CD4-positive, alpha-beta memory T cell (primary cell): ENCODE measurements around the gene SKAP1. TPM values are rescaled to one million over a fixed set of nuclear protein-coding genes. Genes with fewer than 3 reads are reported as not detected.
A peak's percentile ranks its signal among the peaks of the same experiment; 100 is the strongest.

ENCODE experiments used
- CTCF ChIA-PET: fragments of 350-600 bp; sonication (Branson Sonifier 250); formaldehyde crosslinking; loops from one replicate; lab custom pipeline; 2021; ENCODE audit warnings: inconsistent platforms; ENCODE audit not compliant: partially characterized antibody; lab: Charles Lee
- POLR2A ChIA-PET: fragments of 350-600 bp; sonication (Branson Sonifier 250); formaldehyde crosslinking; loops from one replicate; lab custom pipeline; 2021; ENCODE audit not compliant: partially characterized antibody; lab: Charles Lee
- DNase-seq, 5 donors: peaks; one replicate each; pipeline versions ENCODE4 v3.0.0 to v3.0.0-alpha.2; 2020 to 2022; ENCODE audit warnings: mixed read lengths in 1 of 5
- H3K27ac ChIP-seq: one replicate; pipeline ENCODE4 v1.7.0; 2013; ENCODE audit warnings: low read depth, low read length
- H3K27me3 ChIP-seq: 2 replicates; pipeline ENCODE4 v1.7.0; 2013; ENCODE audit warnings: mild to moderate bottlenecking, low read length, moderate library complexity; ENCODE audit not compliant: insufficient read depth
- H3K36me3 ChIP-seq: 2 replicates; pipeline ENCODE4 v1.7.0; 2013; ENCODE audit warnings: mild to moderate bottlenecking, low read length, moderate library complexity; ENCODE audit not compliant: insufficient read depth
- H3K4me1 ChIP-seq: 2 replicates; pipeline ENCODE4 v1.7.0; 2013; ENCODE audit warnings: mild to moderate bottlenecking, low read length, moderate library complexity; ENCODE audit not compliant: insufficient read depth
- H3K4me3 ChIP-seq, 2 donors: one replicate each; pipeline ENCODE4 v1.7.0; 2013; ENCODE audit warnings: low read length in 2 of 2, mild to moderate bottlenecking in 1 of 2
- H3K9me3 ChIP-seq, 2 donors: one replicate each; pipeline ENCODE4 v1.7.0; 2013; ENCODE audit warnings: low read length in 2 of 2, control low read depth in 1 of 2; ENCODE audit not compliant: control insufficient read depth in 1 of 2
- H3K27ac Mint-ChIP-seq, 7 donors: one replicate each; pipeline ENCODE4 v1.8.0; 2020 to 2021; ENCODE audit warnings: mixed read lengths in 7 of 7, mild to moderate bottlenecking in 6 of 7, inconsistent platforms in 3 of 7, moderate library complexity in 3 of 7
- H3K27me3 Mint-ChIP-seq, 2 donors: one replicate each; pipeline ENCODE4 v1.8.0; 2020 to 2021; ENCODE audit warnings: mixed read lengths in 2 of 2
- H3K36me3 Mint-ChIP-seq, 2 donors: one replicate each; pipeline ENCODE4 v1.8.0; 2020 to 2021; ENCODE audit warnings: mixed read lengths in 2 of 2, inconsistent platforms in 1 of 2, mild to moderate bottlenecking in 1 of 2
- H3K4me1 Mint-ChIP-seq, 4 donors: one replicate each; pipeline ENCODE4 v1.8.0; 2020 to 2021; ENCODE audit warnings: mixed read lengths in 4 of 4, mild to moderate bottlenecking in 1 of 4
- H3K4me3 Mint-ChIP-seq, 8 donors: one replicate each; pipeline ENCODE4 v1.8.0; 2020 to 2021; ENCODE audit warnings: mixed read lengths in 8 of 8, mild to moderate bottlenecking in 7 of 8, moderate library complexity in 6 of 8, inconsistent platforms in 3 of 8
- H3K9me3 Mint-ChIP-seq, 8 donors: one replicate each; pipeline ENCODE4 v1.8.0; 2020 to 2021; ENCODE audit warnings: mixed read lengths in 8 of 8, mild to moderate bottlenecking in 5 of 8, inconsistent platforms in 3 of 8, moderate library complexity in 1 of 8
- intact Hi-C: fragments of 100-400 bp; cut with micrococcal nuclease; formaldehyde crosslinking; loops from one replicate; pipeline ENCODE4 v1.15.1; 2023
- polyA plus RNA-seq, 2 donors: library from polyadenylated mRNA; unstranded; fragments of 300-500 nt; fragmentation: Illumina TruSeq; gene quantifications; one replicate each; pipeline ENCODE4 v1.2.3, GENCODE V29; 2021
- total RNA-seq, 2 experiments: library from RNA; stranded (reverse); gene quantifications; one replicate each; pipeline ENCODE4 v1.2.3, GENCODE V29; 2021

SKAP1 gene
- total and polyA plus RNA-seq, 4 experiments from 2014 or later, result 83.4 to 336 (median 165) TPM

DNA sequence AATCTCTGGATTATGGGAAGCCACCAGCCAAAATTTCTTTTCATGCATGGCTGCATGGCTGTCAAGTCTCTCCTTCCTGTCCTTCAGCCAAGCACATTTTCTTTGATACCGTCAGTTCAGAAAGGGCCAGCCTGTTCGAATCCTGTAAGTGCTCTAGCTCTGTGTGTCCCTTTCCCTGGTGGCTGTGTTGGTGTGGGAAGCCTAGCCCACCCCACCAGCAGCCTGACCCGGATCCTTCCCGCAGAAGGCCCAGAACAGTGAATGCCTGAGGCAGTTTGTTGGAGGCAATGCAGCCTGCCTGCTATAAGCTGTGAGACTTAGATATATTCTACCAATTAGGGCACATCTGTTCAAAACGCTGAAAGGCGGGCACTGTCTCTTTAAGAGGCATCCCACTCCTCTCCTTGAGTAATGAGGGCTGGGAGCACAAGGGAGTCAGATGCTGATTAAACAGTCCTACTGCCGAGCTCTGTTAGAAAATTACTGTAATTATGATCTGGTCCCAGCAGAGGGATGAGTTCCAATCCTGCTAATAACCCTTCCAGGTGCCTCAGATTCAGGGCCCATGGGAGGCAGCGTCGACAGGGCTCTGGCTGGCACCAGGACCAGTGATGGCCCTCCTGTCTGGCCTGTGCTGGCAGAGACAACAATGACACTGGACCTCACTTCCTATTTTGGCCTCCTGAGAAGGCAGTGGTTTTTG, 304.0 kb downstream of the SKAP1 start:
- Mint-ChIP-seq H3K27ac (peak overlapping the region in 2 of 7 donors; percentile 13 to 23), H3K4me3 (no peak overlapping the region), H3K4me1 (peaks cover 0 to under 1% (median 0%) of the 10 kb centered on the region in 4 donors), H3K9me3 (peaks cover 0 to 2% (median 0%) of the 10 kb centered on the region in 8 donors), H3K27me3 (no peaks in the 10 kb centered on the region), H3K36me3 (peaks cover 12 to 30% of the 10 kb centered on the region in 2 donors)
- no peaks in the 10 kb centered on the region for H3K4me1 ChIP-seq
- H3K36me3 ChIP-seq, result peaks cover 11% of the 10 kb centered on the region
- intact Hi-C loops, result no loop called here
- POLR2A ChIA-PET, result no interaction called here
- DNase-seq, result no peak
- H3K27me3 ChIP-seq, result no peaks in the 10 kb centered on the region
- H3K27ac ChIP-seq, result no peak overlapping the region
- no peaks in the 10 kb centered on the region for H3K9me3 ChIP-seq
- H3K4me3 ChIP-seq, result no peak overlapping the region
- CTCF ChIA-PET, result interaction anchor here (13.0 kb wide), 1 partner anchor 45 kb away, joined by 174 read pairs; no protein-coding TSS in a partner anchor

GRCh38 chr17:48123776-48124388, 306.1 kb downstream of the SKAP1 start:
- Histone ChIP-seq H3K36me3 (peaks cover 22% of the 10 kb centered on the region), H3K27me3 (no peaks in the 10 kb centered on the region), H3K9me3 (no peaks in the 10 kb centered on the region), H3K4me3 (no peak overlapping the region), H3K4me1 (no peaks in the 10 kb centered on the region), H3K27ac (no peak overlapping the region)
- no peak overlapping the region for H3K4me3 Mint-ChIP-seq
- CTCF ChIA-PET, result interaction anchor here (0.6 to 2.5 kb wide), 11 partner anchors 9 to 153 kb away, joined by 3 to 8 read pairs (median 5); partner anchors contain the start of gene CDK5RAP3
- DNase-seq, result no peak
- H3K27me3 Mint-ChIP-seq, result no peaks in the 10 kb centered on the region
- POLR2A ChIA-PET, result interaction anchor here (1.0 to 1.7 kb wide), 3 partner anchors 11 to 18 kb away, joined by 3 to 7 read pairs (median 3); partner anchors contain the start of gene SNX11
- H3K9me3 Mint-ChIP-seq, result peaks cover 0 to 2% (median 0%) of the 10 kb centered on the region in 8 donors
- intact Hi-C loops, result no loop called here
- H3K36me3 Mint-ChIP-seq, result peaks cover 19 to 32% of the 10 kb centered on the region in 2 donors
- no peaks in the 10 kb centered on the region for H3K4me1 Mint-ChIP-seq
- H3K27ac Mint-ChIP-seq, result peak overlapping the region in 2 of 7 donors; percentile 3 to 74

GRCh38 chr17:48123111-48123510, 306.9 kb downstream of the SKAP1 start:
- Mint-ChIP-seq H3K36me3 (peaks cover 19 to 36% of the 10 kb centered on the region in 2 donors), H3K4me3 (peak overlapping the region in 1 of 8 donors; percentile 17), H3K4me1 (no peaks in the 10 kb centered on the region), H3K9me3 (peaks cover 0 to 4% (median 0%) of the 10 kb centered on the region in 8 donors), H3K27me3 (no peaks in the 10 kb centered on the region), H3K27ac (peak overlapping the region in 1 of 7 donors; percentile 14)
- H3K27me3 ChIP-seq, result no peaks in the 10 kb centered on the region
- intact Hi-C loops, result no loop called here
- peaks cover 26% of the 10 kb centered on the region for H3K36me3 ChIP-seq
- CTCF ChIA-PET, result interaction anchor here (1.5 to 2.5 kb wide), 5 partner anchors 34 to 98 kb away, joined by 4 to 8 read pairs (median 5); no protein-coding TSS in a partner anchor
- no peaks in the 10 kb centered on the region for H3K4me1 ChIP-seq
- no peaks in the 10 kb centered on the region for H3K9me3 ChIP-seq
- H3K27ac ChIP-seq, result no peak overlapping the region
- POLR2A ChIA-PET, result interaction anchor here (1.0 to 1.7 kb wide), 3 partner anchors 10 to 17 kb away, joined by 3 to 7 read pairs (median 3); partner anchors contain the start of gene SNX11
- DNase-seq, result no peak
- H3K4me3 ChIP-seq, result no peak overlapping the region

DNA sequence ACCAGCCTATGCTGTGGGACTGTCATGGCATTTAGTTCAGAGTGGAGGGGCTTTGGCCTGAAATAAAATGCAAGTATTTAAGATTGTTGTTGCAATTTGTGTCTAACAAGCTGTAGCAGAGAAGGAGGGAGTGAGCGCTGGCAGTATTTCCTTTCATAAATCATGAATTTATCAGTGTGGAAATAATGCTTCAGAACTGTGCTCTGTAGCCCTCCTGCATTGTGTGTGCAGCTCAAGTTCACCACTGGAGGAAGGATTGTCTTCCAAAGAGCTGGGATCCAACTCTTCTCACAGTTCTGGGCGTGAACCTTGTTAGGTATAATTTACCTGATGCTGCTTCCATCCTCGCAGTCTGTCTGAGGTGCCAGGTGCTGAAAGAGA, 307.4 kb downstream of the SKAP1 start:
- H3K36me3 ChIP-seq, result peaks cover 28% of the 10 kb centered on the region
- no peaks in the 10 kb centered on the region for H3K27me3 ChIP-seq
- H3K4me1 ChIP-seq, result no peaks in the 10 kb centered on the region
- peak overlapping the region in 3 of 7 donors; percentile 22 to 75 (median 62) for H3K27ac Mint-ChIP-seq
- intact Hi-C loops, result no loop called here
- H3K27ac ChIP-seq, result no peak overlapping the region
- peaks cover 0 to 4% (median 0%) of the 10 kb centered on the region in 8 donors for H3K9me3 Mint-ChIP-seq
- no peak overlapping the region for H3K4me3 ChIP-seq
- H3K36me3 Mint-ChIP-seq, result peaks cover 19 to 40% of the 10 kb centered on the region in 2 donors
- ChIA-PET POLR2A (interaction anchor here (1.7 kb wide), 1 partner anchor 17 kb away, joined by 7 read pairs; no protein-coding TSS in a partner anchor), CTCF (interaction anchor here (1.5 to 2.5 kb wide), 4 partner anchors 43 to 97 kb away, joined by 4 to 8 read pairs (median 6); no protein-coding TSS in a partner anchor)
- peak overlapping the region in 1 of 8 donors; percentile 17 for H3K4me3 Mint-ChIP-seq
- no peaks in the 10 kb centered on the region for H3K9me3 ChIP-seq
- DNase-seq, result no peak
- H3K4me1 Mint-ChIP-seq, result no peaks in the 10 kb centered on the region
- H3K27me3 Mint-ChIP-seq, result no peaks in the 10 kb centered on the region

GRCh38 chr17:48121923-48122664, 307.9 kb downstream of the SKAP1 start:
- Histone ChIP-seq H3K36me3 (peaks cover 30% of the 10 kb centered on the region), H3K27ac (no peak overlapping the region), H3K4me1 (no peaks in the 10 kb centered on the region), H3K9me3 (no peaks in the 10 kb centered on the region), H3K4me3 (no peak overlapping the region), H3K27me3 (no peaks in the 10 kb centered on the region)
- ChIA-PET CTCF (interaction anchor here (1.4 kb wide), 1 partner anchor 8 kb away, joined by 3 read pairs; no protein-coding TSS in a partner anchor), POLR2A (interaction anchor here (0.8 kb wide), 1 partner anchor 9 kb away, joined by 3 read pairs; no protein-coding TSS in a partner anchor)
- Mint-ChIP-seq H3K4me1 (no peaks in the 10 kb centered on the region), H3K9me3 (peaks cover 0 to 4% (median 0%) of the 10 kb centered on the region in 8 donors), H3K27ac (peak overlapping the region in 3 of 7 donors; percentile 22 to 75 (median 62)), H3K27me3 (no peaks in the 10 kb centered on the region), H3K36me3 (peaks cover 19 to 38% of the 10 kb centered on the region in 2 donors), H3K4me3 (no peak overlapping the region)
- intact Hi-C loops, result no loop called here
- DNase-seq, result no peak

- Mint-ChIP-seq H3K9me3 (no peaks in the 10 kb centered on the region), H3K27me3 (no peaks in the 10 kb centered on the region), H3K27ac (peak overlapping the region; percentile 69 to 93 (median 89)), H3K4me3 (peak overlapping the region; percentile 17 to 78 (median 48)), H3K36me3 (peaks cover 0 to 14% of the 10 kb centered on the region in 2 donors), H3K4me1 (peaks cover 30 to 47% (median 37%) of the 10 kb centered on the region in 4 donors)
- peak; percentile 41 to 60 (median 55) for DNase-seq
- intact Hi-C loops, result loop anchor here (1.0 kb wide), 1 partner anchor 18 kb away; no protein-coding TSS in a partner anchor
- Histone ChIP-seq H3K4me3 (peak overlapping the region in 1 of 2 donors; percentile 41), H3K9me3 (no peaks in the 10 kb centered on the region), H3K27ac (peak overlapping the region; percentile 16), H3K27me3 (no peaks in the 10 kb centered on the region), H3K36me3 (peaks cover 4% of the 10 kb centered on the region), H3K4me1 (peaks cover 51% of the 10 kb centered on the region)
- POLR2A ChIA-PET, result interaction anchor here (0.7 to 2.8 kb wide), 7 partner anchors 9 to 463 kb away, joined by 3 to 20 read pairs (median 3); partner anchors contain the start of gene CBX1
- CTCF ChIA-PET, result interaction anchor here (1.2 to 3.2 kb wide), 4 partner anchors 11 to 87 kb away, joined by 4 to 14 read pairs (median 6); no protein-coding TSS in a partner anchor
Measured at GRCh38 chr17:48113201-48113676, 316.8 kb downstream of the SKAP1 start.
